K562 (cell line): ENCODE measurements around the gene TLX3. TPM values are rescaled to one million over a fixed set of nuclear protein-coding genes. Genes with fewer than 3 reads are reported as not detected.

Experiments used
- NCOA6 ChIP-seq: fragments of 450-650 bp; IDR thresholded peaks from 2 replicates; pipeline ENCODE4 v1.6.1; 2017; ENCODE audit warnings: mild to moderate bottlenecking
- polyA plus RNA-seq, 8 experiments: library from polyadenylated mRNA; depleted of rRNA in 4 of 8; stranded (reverse) in 5 of 8; unstranded in 3 of 8; fragments of >200 nt; fragmentation: Nextera tagmentation in 2 of 8; fragmentation: Illumina TruSeq in 1 of 8; extraction: Ambion mirVana in 2 of 8; extraction: Trizol in 1 of 8; gene quantifications; 2 replicates each; pipeline versions ENCODE4 v1.2.1 to v1.2.3, GENCODE V29; 2011 to 2014; ENCODE audit warnings: inconsistent platforms in 1 of 8, missing spikeins in 1 of 8
- total RNA-seq, 7 experiments: library from RNA; depleted of rRNA in 6 of 7; stranded (reverse); fragments of >200 nt in 6 of 7; fragmentation: Illumina TruSeq in 2 of 7; extraction: Trizol in 2 of 7; gene quantifications; 2 replicates each; pipeline versions ENCODE4 v1.2.1 to v1.2.3, GENCODE V29; 2011 to 2021; ENCODE audit warnings: low replicate concordance in 1 of 7
- TF ChIP-seq, protein P1 (sequence below): IDR thresholded peaks from 2 replicates; pipeline ENCODE4 v1.6.1; 2016; ENCODE audit warnings: missing genetic modification characterization, missing compliant biosample characterization
- TF ChIP-seq, protein P2 (sequence below), 2 experiments: IDR thresholded peaks; 2 replicates each; pipeline ENCODE4 v1.6.1; 2012; ENCODE audit warnings: improper control_type of control experiment in 2 of 2, low read depth in 2 of 2, low read length in 2 of 2, borderline replicate concordance in 1 of 2
- TF ChIP-seq, protein P3 (sequence below): fragments of 250-450 bp; sonication (Bioruptor Pico); IDR thresholded peaks from 2 replicates; pipeline ENCODE4 v1.5.0; 2021; ENCODE audit warnings: mild to moderate bottlenecking, borderline replicate concordance

TLX3 gene
- total and polyA plus RNA-seq, 9 of the 15 experiments (the other 6 are each of a cell fraction or from before 2014, with no cell fraction given), result not detected

DNA sequence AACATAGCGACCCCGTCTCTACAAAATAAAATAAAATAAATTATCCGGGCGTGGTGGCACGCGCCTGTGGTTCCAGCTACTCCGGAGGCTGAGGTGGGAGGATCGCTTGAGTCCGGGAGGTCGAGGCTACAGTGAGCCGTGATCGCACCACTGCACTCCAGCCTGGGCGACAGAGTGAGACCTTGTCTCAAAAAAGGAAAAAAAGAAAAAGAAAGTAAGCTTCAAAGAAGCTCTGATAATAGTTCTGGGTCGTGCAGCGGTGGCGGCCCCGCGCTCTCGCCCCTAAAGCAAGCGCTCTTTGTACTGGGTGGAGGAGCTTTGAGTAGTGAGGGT, 6.8 kb downstream of the TLX3 start (continued):
- TF ChIP-seq, protein P1, sequence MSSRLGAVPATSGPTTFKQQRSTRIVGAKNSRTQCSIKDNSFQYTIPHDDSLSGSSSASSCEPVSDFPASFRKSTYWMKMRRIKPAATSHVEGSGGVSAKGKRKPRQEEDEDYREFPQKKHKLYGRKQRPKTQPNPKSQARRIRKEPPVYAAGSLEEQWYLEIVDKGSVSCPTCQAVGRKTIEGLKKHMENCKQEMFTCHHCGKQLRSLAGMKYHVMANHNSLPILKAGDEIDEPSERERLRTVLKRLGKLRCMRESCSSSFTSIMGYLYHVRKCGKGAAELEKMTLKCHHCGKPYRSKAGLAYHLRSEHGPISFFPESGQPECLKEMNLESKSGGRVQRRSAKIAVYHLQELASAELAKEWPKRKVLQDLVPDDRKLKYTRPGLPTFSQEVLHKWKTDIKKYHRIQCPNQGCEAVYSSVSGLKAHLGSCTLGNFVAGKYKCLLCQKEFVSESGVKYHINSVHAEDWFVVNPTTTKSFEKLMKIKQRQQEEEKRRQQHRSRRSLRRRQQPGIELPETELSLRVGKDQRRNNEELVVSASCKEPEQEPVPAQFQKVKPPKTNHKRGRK, result no peak
- TF ChIP-seq, protein P2, sequence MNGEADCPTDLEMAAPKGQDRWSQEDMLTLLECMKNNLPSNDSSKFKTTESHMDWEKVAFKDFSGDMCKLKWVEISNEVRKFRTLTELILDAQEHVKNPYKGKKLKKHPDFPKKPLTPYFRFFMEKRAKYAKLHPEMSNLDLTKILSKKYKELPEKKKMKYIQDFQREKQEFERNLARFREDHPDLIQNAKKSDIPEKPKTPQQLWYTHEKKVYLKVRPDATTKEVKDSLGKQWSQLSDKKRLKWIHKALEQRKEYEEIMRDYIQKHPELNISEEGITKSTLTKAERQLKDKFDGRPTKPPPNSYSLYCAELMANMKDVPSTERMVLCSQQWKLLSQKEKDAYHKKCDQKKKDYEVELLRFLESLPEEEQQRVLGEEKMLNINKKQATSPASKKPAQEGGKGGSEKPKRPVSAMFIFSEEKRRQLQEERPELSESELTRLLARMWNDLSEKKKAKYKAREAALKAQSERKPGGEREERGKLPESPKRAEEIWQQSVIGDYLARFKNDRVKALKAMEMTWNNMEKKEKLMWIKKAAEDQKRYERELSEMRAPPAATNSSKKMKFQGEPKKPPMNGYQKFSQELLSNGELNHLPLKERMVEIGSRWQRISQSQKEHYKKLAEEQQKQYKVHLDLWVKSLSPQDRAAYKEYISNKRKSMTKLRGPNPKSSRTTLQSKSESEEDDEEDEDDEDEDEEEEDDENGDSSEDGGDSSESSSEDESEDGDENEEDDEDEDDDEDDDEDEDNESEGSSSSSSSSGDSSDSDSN (IDR thresholded peaks at IDR 0.05; ENCODE audit: borderline replicate concordance in 1 of 2, low read depth in 2 of 2, low read length in 2 of 2), result no peak
- TF ChIP-seq, protein P3, sequence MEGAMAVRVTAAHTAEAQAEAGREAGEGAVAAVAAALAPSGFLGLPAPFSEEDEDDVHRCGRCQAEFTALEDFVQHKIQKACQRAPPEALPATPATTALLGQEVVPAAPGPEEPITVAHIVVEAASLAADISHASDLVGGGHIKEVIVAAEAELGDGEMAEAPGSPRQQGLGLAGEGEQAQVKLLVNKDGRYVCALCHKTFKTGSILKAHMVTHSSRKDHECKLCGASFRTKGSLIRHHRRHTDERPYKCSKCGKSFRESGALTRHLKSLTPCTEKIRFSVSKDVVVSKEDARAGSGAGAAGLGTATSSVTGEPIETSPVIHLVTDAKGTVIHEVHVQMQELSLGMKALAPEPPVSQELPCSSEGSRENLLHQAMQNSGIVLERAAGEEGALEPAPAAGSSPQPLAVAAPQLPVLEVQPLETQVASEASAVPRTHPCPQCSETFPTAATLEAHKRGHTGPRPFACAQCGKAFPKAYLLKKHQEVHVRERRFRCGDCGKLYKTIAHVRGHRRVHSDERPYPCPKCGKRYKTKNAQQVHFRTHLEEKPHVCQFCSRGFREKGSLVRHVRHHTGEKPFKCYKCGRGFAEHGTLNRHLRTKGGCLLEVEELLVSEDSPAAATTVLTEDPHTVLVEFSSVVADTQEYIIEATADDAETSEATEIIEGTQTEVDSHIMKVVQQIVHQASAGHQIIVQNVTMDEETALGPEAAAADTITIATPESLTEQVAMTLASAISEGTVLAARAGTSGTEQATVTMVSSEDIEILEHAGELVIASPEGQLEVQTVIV (CRISPR knock-in tag), result no peak
- no peak for TF ChIP-seq NCOA6
